Non-pigmented ciliary epithelial cell (primary cell): ENCODE measurements around the gene RCVRN.

ENCODE experiments used
- DNase-seq: peaks from one replicate; pipeline ENCODE4 v3.0.0-alpha.2; 2010; ENCODE audit warnings: low read depth

RCVRN gene

DNA sequence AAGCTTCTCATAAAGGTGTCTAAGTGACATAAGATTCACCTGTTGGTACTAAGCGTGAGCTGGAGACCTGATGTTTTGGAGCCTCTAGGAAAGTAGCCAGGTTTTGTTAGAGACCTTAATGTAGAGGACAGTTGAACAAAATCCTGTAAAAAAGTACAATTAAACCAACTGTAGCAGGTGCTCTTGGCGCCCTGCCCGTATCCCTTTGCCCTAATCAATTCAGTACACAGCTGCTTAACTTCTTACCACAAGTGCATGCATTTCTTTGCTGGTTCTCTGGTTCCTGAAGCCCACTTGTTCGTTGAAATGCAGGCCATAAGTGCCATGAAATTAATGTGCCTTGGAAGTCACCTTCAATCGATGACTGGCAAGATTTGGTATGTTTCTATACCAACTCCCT, 54.9 kb downstream of the RCVRN start:
- DNase-seq = no peak
